Liver (tissue), 3 donors: ENCODE results near the gene FGD4.

Experiments used
- CTCF ChIP-seq: fragments of 150-350 bp; IDR thresholded peaks from 2 replicates; pipeline ENCODE4 v1.5.1; 2017; ENCODE audit warnings: improper control_type of control experiment, low read depth, low read length; ENCODE audit not compliant: missing input control
- JUND ChIP-seq, 2 donors: IDR thresholded peaks; 2 replicates each; pipeline ENCODE4 v1.6.1; 2016; ENCODE audit warnings: antibody characterized with exemption in 2 of 2
- YY1 ChIP-seq: IDR thresholded peaks from 2 replicates; pipeline ENCODE4 v1.6.1; 2016; ENCODE audit warnings: antibody characterized with exemption, mild to moderate bottlenecking
- TF ChIP-seq, protein P1 (sequence below): IDR thresholded peaks from 2 replicates; pipeline ENCODE4 v1.6.1; 2016; ENCODE audit warnings: antibody characterized with exemption, mild to moderate bottlenecking
- donor health status: healthy.
- donor health status: healthy.

DNA sequence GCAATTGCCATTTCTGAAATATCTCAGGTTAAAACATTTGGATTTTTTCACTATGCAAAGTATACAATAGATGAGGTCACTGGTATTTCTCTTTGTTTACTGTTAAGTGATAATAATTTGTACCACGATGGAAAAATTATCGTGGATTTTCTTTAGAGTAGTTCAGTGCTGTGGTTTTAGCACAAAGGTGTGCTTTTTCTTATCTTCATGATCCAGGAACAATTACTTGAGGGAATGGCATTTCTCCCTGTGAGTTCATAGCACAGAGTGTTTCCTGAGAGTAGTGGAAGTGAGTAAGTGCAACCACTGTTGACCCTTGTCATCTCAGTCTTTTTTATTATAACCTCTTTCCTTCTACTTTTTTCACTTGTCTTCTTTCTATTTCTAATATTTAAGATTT lies 86.8 kb downstream of the FGD4 start:
- TF ChIP-seq JUND (IDR thresholded peaks at IDR 0.05): no peak
- no peak for TF ChIP-seq CTCF
- no peak for TF ChIP-seq YY1
- TF ChIP-seq, protein P1, sequence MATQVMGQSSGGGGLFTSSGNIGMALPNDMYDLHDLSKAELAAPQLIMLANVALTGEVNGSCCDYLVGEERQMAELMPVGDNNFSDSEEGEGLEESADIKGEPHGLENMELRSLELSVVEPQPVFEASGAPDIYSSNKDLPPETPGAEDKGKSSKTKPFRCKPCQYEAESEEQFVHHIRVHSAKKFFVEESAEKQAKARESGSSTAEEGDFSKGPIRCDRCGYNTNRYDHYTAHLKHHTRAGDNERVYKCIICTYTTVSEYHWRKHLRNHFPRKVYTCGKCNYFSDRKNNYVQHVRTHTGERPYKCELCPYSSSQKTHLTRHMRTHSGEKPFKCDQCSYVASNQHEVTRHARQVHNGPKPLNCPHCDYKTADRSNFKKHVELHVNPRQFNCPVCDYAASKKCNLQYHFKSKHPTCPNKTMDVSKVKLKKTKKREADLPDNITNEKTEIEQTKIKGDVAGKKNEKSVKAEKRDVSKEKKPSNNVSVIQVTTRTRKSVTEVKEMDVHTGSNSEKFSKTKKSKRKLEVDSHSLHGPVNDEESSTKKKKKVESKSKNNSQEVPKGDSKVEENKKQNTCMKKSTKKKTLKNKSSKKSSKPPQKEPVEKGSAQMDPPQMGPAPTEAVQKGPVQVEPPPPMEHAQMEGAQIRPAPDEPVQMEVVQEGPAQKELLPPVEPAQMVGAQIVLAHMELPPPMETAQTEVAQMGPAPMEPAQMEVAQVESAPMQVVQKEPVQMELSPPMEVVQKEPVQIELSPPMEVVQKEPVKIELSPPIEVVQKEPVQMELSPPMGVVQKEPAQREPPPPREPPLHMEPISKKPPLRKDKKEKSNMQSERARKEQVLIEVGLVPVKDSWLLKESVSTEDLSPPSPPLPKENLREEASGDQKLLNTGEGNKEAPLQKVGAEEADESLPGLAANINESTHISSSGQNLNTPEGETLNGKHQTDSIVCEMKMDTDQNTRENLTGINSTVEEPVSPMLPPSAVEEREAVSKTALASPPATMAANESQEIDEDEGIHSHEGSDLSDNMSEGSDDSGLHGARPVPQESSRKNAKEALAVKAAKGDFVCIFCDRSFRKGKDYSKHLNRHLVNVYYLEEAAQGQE: no peak
